Superior temporal gyrus (tissue), 1 donor: ENCODE results near the gene TXNIP.
A peak's percentile ranks its signal among the peaks of the same experiment; 100 is the strongest.

Experiments used
- DNase-seq: peaks from one replicate; pipeline ENCODE4 v3.0.0-alpha.2; 2016; ENCODE audit errors: extremely low spot score

Gene TXNIP

GRCh38 chr1:145985502-145986439 is 10.6 kb downstream of the TXNIP start:
- no peak for DNase-seq

- DNase-seq: no peak
Measured at GRCh38 chr1:145985129-145985501, 11.3 kb downstream of the TXNIP start.

GRCh38 chr1:145983960-145984830 is 12.2 kb downstream of the TXNIP start:
- no peak for DNase-seq

- no peak for DNase-seq
Measured at GRCh38 chr1:145983206-145983675, 13.1 kb downstream of the TXNIP start.

- DNase-seq: no peak
Measured at GRCh38 chr1:145982010-145982723, 14.2 kb downstream of the TXNIP start.

- DNase-seq: no peak
Measured at GRCh38 chr1:145980457-145980994, 15.9 kb downstream of the TXNIP start.

- no peak for DNase-seq
Measured at GRCh38 chr1:145979746-145980456, 16.5 kb downstream of the TXNIP start.

- DNase-seq: peak; percentile 100
Measured at GRCh38 chr1:145978854-145979745, 17.3 kb downstream of the TXNIP start.

- no peak for DNase-seq
Measured at GRCh38 chr1:145978471-145978853, 17.9 kb downstream of the TXNIP start.

GRCh38 chr1:145977486-145978470 is 18.6 kb downstream of the TXNIP start:
- peak; percentile 94 for DNase-seq

- DNase-seq: no peak
Measured at GRCh38 chr1:145977016-145977415, 19.4 kb downstream of the TXNIP start.

- no peak for DNase-seq
Measured at GRCh38 chr1:145975216-145975615, 21.2 kb downstream of the TXNIP start.

- no peak for DNase-seq
Measured at GRCh38 chr1:145974721-145975120, 21.7 kb downstream of the TXNIP start.

GRCh38 chr1:145972580-145972979 is 23.8 kb downstream of the TXNIP start:
- no peak for DNase-seq

GRCh38 chr1:145967288-145967687 is 29.1 kb downstream of the TXNIP start:
- DNase-seq: no peak

- no peak for DNase-seq
Measured at GRCh38 chr1:145965119-145965744, 31.1 kb downstream of the TXNIP start.

GRCh38 chr1:145964328-145965118 is 31.9 kb downstream of the TXNIP start, which contains the start of the genes ANKRD34A and POLR3GL:
TSS of gene ANKRD34A (minus strand) at chr1:145964575. CDS start at chr1:145961759, 2,816 bp downstream.
TSS of gene POLR3GL (plus strand) at chr1:145964690. CDS start at chr1:145974866, 10,176 bp downstream.
- DNase-seq: peak; percentile 97
